NCI-H748 (cell line): ENCODE data around the gene SLF2.
A peak's percentile ranks its signal among the peaks of the same experiment; 100 is the strongest.

Experiments used
- DNase-seq: peaks from one replicate; lab custom pipeline; 2025; ENCODE audit not compliant: unreplicated experiment; lab: John Stamatoyannopoulos, UW

The SLF2 gene

GRCh38 chr10:100978121-100978900 lies 65.5 kb downstream of the SLF2 start:
- DNase-seq: no peak

DNA sequence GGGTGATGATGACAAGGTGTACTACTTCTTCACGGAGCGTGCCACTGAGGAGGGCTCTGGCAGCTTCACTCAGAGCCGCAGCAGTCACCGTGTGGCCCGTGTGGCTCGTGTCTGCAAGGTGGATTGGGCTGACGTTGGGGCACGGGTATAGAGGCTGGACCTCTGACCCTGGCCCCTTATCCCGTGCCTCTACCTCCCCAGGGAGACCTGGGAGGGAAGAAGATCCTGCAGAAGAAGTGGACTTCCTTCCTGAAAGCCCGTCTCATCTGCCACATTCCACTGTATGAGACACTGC lies 66.1 kb downstream of the SLF2 start:
- no peak for DNase-seq

DNA sequence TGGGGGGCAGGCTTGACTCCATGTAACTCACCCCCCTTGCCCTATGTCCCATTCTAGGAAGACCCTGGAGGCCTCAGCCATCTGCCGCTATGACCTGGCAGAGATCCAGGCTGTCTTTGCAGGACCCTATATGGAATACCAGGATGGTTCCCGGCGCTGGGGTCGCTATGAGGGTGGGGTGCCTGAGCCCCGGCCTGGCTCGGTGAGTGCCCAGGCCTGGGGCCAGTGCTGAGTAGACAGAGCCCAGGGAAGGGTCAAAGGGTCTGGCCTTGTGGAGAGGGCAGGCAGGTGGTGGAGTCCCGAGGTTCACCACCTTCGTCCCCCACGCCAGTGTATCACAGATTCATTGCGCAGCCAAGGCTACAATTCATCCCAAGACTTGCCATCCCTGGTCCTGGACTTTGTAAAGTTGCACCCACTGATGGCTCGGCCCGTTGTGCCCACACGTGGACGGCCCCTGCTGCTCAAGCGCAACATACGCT lies 67.1 kb downstream of the SLF2 start:
- no peak for DNase-seq

- DNase-seq: no peak
Observed at GRCh38 chr10:100980311-100980710, 67.5 kb downstream of the SLF2 start.

- DNase-seq: no peak
Observed at GRCh38 chr10:100980711-100981110, 67.9 kb downstream of the SLF2 start.

GRCh38 chr10:100981178-100981772 lies 68.5 kb downstream of the SLF2 start:
- no peak for DNase-seq

DNA sequence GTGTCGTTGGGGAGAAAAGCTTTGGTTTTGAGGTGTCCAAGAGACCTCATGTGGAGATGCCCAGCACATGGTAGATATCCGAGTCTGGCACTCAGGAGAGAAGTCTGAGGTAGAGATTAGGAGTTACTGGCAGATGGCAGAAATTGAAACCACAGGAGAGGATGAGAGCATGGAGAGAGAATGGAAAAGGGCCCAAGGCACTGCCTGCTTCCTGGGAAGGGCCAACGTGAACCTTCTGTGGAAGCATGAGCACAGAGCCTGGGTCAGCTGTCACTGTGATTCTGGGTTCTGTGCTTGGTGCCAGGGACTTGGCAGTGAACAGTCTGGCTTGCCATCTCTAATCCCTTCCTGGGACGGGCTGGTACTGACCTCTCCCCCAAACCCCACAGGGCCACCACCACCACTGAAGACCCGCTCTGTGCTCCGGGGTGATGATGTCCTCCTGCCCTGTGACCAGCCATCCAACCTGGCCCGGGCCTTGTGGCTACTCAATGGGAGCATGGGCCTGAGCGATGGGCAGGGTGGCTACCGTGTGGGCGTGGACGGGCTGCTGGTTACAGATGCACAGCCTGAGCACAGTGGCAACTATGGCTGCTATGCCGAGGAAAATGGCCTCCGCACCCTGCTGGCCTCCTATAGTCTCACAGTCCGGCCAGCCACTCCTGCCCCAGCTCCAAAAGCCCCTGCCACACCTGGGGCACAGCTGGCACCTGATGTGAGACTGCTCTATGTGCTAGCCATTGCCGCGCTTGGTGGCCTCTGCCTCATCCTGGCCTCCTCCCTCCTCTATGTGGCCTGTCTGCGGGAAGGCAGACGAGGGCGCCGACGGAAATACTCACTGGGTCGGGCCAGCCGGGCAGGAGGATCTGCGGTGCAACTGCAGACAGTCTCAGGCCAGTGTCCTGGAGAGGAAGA lies 70.4 kb downstream of the SLF2 start:
- DNase-seq: no peak

DNA sequence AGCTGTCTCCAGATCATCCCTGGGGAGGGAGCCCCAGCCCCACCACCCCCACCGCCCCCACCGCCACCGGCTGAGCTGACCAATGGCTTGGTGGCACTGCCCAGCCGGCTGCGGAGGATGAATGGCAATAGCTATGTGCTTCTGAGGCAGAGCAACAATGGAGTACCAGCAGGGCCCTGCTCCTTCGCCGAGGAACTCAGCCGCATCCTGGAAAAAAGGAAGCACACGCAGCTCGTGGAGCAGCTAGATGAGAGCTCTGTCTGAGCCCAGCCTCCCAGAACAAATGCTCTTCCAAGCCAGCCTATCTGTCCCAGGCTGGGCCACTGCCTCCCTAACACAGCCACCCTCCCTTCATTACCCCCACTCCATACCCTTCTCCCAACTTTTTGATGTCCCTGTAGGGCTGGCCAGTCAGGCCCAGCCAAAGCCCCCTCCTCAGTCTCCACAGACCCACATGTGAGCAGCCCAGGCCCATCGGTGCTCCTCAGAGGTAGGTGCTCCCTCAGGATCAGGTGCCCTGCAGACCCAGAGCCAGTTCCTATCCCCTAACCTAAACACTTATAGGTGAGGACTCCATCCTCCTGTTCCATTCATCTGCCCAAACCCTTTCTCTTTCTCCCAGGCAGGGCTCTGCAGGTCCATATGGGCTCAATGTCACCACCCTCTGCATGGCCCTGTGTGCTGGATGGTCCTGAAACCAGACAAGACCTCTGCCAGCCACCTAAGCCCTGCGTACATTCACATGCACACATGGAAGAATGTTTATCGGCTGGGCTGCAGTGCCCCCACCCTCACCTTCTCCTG lies 71.3 kb downstream of the SLF2 start:
- DNase-seq: no peak

- DNase-seq: no peak
Observed at GRCh38 chr10:100984672-100985177, 72.0 kb downstream of the SLF2 start.

DNA sequence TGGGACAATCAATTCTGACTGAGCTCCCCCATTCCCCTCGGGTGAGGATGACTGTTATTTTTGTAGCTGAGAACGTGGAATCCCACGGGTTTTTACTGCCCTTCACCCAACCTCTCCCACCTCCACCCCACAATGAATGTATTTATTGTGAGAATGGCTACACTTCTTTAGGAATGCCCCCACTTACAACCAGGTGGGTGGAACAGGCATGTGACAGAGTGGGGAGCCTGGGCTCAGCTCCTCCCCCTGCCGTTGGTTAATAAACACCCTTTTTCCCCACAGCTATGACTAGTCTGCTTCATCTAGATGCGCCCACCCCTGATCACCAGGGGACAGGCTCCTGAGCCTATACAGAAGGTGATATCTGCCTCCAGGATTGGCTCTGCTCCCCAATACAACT lies 72.6 kb downstream of the SLF2 start:
- no peak for DNase-seq

DNA sequence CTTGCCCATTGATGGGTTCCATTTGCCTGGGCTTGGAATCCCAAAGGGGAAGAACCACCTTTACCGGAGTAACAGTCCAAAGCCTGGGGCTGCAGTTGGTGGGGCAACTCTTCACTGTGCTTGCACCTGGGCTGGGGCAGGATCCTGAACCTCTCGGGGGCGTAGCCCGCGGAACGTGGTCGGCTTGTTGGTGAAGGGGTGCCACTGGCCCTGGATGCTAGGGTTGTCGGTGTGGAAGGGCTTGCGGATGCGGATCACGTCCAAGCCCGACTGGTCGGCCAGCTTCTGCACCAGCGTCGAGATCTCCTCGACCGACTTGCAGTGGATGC lies 73.8 kb downstream of the SLF2 start:
- no peak for DNase-seq

DNA sequence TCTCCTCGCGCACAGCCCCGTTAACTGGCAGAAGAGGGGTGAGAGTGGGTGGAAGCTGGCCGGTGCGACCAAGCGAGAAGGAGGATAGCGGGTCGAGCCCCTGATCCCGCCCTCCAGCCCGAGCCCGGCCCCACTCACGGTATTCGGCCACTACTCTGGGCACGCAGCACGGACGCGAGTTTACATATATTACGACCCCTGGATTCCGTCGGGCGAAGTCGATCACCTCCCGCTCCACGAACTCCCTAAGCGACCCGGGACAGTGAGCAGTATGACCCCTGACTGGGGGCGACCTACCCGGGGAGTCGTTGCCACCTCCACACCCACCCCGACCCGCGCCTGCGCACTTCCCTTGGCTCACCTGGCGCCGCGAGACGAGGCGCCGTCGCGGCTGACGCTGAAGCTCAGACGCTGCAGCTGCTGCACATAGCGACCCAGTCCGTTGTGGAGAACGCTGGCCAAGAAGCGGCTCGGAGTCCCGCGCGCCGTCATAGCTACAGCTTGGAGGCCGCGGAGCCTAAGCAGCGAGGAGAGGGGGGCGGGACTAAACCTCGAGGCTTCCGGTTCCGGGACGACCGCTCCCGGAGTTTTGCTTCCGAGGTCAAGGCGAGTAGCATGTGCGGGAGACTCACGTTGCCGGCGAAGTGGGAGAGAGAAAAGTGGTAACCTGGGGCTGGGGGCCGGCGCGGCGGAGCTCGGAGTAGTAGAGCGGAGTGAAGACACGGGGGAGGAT lies 74.4 kb downstream of the SLF2 start, which contains the start of the genes MRPL43 and TWNK:
Gene MRPL43, minus strand, starts transcription at position 546 of the 733 bp plus-strand sequence. Its CDS starts 54 bp downstream, at position 492.
Gene TWNK, plus strand, starts transcription at position 592 of the 733 bp plus-strand sequence. CDS start 668 bp downstream, outside the sequence.
- peak; percentile 72 for DNase-seq

DNA sequence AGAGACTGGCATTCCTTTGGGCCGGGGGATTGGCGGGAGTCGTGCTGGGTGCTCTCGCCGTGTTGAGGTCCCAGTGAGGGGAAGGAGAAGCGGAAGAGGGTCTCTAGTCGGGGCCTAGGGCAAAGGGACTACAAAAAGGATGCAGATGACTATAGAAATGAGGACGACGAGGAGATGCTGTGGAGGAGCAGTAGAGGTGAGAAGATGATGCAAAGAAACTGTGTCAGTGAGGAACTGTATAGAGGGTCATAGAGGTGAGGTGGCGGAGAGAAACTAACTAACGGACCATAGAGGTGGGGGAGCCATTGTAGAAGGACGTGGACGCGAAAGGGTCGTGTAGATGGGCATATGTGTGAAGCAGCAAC lies 74.9 kb downstream of the SLF2 start:
- no peak for DNase-seq

DNA sequence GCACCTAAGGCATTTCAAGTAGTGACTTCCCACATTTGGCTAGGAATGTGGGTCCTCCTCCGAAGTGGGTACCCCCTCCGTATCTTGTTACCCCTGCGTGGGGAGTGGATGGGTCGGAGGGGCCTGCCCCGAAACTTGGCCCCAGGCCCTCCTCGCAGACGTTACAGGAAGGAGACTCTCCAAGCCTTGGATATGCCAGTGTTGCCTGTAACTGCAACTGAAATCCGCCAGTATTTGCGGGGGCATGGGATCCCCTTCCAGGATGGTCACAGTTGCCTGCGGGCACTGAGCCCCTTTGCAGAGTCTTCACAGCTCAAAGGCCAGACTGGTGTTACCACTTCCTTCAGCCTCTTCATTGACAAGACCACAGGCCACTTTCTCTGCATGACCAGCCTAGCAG lies 75.4 kb downstream of the SLF2 start:
- DNase-seq: no peak

DNA sequence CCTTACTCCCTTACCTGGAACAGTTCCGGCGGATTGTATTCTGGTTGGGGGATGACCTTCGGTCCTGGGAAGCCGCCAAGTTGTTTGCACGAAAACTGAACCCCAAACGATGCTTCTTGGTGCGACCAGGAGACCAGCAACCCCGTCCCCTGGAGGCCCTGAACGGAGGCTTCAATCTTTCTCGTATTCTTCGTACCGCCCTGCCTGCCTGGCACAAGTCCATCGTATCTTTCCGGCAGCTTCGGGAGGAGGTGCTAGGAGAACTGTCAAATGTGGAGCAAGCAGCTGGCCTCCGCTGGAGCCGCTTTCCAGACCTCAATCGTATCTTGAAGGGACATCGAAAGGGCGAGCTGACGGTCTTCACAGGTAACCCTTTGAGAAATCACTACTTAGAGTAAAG lies 76.3 kb downstream of the SLF2 start:
- DNase-seq: no peak

DNA sequence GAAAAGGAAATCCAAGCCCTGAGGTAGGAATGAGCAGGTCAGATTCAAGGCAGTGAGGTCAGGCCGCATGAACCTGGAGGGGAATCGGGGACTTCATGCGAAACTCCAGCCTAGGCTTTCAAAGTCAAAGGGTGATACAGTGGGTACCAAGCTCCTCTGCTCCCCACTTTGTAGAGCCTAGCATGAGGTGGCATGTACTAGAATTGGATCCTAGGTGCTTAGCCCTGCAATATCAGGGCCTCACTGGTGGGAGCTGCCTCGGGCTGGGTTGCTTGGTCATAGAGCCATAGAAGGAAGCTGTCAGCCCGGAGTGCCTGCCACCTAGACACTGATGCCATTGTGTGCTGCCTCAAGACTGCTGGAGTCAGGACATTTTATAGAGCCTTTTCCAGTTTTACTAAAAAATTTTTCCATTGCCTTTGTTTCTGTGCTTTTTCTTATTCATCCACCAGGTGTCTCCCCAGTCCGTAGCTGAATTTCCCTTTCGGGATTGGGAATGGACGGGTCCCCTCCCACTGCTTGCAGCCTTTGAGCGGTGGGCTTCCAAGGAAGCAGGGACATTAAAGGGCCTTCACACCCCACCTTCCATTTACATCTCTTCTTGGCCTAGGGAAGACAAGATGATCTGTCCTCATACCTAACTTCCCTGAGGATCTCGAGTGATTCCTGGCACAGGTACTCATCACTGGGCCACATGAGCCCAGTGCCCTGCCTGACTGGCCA lies 81.4 kb downstream of the SLF2 start:
- DNase-seq: peak; percentile 7

- no peak for DNase-seq
Observed at GRCh38 chr10:100995181-100995580, 82.4 kb downstream of the SLF2 start.

DNA sequence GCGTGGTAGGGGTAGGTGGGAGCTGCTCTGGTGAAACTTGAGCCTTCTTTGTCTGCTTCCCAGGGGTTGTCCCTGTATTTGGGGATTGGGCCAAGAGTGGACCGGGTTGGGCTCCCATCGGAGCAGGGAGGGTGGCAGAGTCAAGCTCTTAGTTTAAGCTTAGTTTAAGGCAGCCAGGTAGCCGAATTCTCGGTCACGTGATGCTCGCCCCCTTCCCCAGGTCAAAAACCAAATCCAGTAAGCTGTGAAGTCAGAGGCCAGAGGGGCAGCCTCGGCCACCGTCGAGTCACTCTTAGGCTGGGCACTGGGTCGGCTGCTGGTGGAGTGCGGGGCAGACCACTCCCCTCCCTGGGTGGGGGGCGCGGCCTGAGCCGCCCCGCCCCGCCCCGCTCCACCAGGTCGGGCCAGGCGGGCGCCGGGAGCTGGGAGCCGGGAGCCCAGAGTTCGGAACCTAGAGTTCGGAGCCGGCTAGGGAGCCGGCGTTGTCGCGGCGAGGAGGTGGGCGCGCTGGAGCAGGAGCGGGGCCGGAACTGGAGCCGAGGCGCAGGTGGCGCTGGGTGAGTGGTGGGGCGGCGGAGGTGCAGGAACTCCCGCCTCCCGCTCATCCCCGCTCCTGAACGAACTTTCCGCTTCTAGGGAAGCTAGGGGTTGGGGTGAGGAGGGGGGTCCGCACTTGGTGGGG lies 84.1 kb downstream of the SLF2 start:
- peak; percentile 57 for DNase-seq
